GM21723 (cell line): ENCODE measurements around the gene CRKL.
"Not testable (repeated sequence)": the region's sequence is repeated elsewhere in the genome, so short reads cannot be mapped to it uniquely, and the experiment has no call there.

Experiments
- ATAC-seq: cut with Tn5 transposase; IDR thresholded peaks from one replicate; pipeline ENCODE4 v1.9.1; 2021; ENCODE audit warnings: mild to moderate bottlenecking, moderate library complexity; ENCODE audit not compliant: unreplicated experiment

The CRKL gene, protein sequence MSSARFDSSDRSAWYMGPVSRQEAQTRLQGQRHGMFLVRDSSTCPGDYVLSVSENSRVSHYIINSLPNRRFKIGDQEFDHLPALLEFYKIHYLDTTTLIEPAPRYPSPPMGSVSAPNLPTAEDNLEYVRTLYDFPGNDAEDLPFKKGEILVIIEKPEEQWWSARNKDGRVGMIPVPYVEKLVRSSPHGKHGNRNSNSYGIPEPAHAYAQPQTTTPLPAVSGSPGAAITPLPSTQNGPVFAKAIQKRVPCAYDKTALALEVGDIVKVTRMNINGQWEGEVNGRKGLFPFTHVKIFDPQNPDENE

DNA sequence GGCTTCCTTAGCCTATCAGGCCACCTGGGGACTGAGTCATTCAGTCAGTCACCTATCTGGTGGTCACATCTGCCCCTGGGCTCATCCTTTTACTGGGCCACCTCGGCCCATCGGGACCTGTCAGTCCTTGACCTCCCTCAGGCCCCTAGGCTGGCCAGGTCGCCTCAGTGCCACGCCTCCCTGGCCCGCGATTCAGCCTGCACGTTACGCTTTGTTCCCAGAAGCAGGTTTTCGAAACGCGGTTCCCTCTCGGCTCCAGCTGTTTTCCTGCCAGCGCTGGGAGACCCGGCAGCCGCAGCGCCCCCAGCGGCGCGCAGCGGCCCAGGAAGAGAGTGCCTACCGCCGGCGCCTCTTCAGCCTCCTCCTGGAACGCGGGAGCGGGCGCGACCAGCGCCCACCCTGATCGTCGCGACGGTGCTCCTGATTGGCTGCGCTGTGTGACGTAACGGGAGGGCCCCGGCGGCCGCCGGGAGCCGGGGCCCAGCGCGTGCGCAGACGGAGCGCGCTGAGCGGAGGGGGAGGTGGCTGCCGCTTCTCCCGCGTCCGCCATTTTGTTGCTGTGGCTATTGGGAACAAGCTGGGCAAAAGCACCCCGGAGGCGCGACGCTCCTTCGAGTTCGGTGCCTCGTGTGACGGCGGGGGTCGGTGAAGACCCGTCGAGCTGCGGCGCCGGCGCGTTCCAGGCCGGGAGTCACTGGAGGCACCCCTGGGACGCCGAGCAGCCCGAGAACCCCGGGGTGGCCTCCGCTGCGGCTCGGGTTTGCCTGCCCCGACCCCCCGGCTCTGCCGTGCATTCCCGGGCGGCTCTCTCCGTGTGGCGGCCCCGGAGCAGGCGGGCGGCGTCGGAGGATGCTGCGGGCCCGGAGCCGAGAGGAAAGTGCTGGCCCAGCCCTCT, at the start of gene CRKL:
Gene CRKL, plus strand, starts transcription at position 492 of the 895 bp plus-strand sequence. CDS start 528 bp downstream, outside the sequence.
- ATAC-seq = peak; percentile 93

DNA sequence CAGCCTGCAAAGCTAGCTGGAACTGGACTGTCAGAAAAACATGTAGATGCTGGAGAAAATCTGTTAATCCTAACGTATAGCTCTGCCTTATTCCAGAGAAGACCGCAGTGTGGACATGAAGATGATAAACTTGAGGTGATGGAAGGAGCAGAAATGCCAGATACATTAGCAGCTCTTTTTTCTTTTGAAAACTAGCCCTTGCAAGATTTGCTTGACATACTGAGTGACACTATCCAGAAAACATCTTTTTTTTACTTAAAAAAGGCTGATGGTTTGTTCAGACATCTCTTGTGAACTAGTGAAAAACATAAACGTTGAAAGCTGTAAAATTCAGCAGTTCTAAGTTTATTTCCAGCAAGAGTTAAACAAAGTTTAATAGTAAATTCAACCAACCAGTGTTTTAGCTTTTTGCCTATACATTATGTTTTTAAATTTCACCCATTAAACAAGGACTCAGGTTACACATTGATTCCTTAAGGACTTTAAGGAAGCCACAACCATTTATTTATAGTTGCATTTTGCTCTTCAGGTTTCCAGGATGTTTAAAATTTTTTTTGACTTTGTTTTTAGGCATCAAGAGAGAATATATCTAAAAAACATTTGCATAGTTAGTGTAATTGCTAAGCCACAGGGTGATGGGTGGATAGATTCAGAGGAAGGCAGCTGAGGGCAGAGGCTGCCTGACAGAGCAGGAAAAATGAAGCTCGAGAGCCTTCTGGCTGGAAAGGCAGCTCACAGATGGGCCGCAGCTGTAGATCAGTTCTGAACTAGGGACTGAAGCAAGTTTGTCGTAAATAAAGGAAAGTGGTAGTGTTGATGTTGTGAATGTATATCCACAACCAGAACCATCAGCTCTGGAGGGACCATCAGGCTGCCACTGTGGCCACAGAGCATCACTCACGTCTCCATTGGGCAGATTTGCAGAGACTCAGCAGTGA, 48.9 kb upstream of the CRKL start:
- no peak for ATAC-seq

DNA sequence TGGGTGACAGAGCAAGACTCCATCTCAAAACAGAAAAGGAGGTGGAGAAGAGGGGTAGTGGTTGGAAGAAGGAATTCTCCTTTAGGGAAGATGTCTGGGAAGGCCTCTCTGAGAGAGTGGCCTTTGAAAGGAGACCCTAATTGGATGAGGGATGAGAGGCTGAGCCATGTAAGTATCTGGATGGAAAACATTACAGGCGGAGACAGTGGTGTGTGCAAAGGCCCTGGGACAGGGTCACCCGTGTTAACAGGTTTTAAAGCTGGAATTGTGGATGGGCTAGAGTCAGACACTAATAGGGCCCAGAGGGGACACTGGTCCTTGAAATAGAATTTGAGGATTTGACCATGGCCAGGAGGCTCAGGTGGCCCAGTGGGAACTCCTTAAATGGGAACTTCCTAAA, 48.0 kb upstream of the CRKL start:
- no peak for ATAC-seq

DNA sequence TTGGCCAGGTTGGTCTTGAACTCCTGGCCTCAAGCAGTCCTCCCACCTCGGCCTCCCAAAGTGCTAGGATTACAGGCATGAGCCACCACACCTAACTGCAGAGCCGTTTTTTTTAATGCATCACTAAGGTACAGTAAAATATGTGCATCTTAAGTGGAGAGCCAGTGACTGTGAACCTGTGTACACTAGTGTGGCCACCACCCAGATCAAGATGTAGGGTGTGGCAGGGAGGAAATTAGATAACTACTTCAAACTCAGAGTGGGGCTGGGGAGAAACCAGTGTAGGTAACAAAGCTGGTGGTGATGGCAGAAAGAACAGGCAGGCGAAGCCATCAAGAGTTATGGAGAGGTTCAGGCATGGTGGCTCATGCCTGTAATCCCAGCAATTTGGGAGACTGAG, 44.0 kb upstream of the CRKL start:
- ATAC-seq = no peak

DNA sequence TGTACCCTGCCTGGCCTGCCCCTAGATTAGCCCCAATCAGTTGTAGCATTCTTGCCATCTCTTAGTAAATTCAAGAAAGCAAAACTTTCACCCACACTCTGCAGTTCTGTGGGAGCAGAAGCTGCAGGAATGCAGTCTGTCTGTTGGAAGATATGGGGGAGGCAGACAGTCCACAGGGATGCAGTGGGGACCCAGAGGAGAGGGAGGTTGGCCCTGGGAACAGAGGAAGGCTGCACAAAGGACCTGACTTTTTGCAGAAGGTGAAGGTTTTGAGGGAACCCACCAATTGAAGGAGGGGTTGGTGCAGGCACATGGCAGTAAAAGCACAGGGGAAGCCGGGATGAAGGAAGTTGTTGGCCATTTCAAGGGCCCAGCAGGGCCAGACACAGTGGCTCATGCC, 41.9 kb upstream of the CRKL start:
- ATAC-seq = no peak

DNA sequence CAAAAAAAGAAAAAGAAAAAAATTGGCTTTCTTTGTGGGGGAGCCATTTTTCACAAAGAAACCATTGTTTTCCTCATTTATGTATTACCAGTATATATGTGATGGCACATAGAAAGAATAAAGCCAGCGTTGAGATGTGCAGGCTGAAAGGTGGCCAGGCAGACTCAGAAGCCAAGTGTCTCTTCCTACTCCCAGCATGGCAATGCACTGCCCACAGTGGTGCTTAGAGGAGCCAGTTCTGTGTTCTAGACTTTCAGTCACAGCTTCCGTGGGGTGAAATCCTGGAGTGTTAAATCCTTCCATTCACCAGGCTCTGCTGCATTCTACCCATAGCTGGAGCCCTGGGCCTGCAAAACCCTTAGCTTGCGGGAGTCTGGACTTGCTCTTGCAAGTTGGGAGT, 39.5 kb upstream of the CRKL start:
- ATAC-seq = no peak

DNA sequence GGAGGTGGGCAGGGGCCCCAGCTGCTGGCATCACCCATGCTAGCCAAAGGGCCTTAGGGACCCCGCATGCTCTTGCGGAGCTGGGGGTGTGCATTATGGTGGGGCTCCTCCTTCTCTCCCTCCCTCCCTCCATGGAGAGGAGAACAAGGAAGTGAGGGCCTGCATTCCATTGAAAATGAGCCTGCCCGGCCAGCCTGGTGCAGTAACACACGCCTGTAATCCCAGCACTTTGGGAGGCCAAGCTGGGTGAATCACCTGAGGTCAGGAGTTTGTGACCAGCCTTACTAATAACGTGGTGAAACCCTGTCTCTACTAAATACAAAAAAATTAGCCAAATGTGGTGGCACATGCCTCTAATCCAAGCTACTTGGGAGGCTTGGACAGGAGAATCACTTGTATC, 36.0 kb upstream of the CRKL start:
- ATAC-seq = no peak

DNA sequence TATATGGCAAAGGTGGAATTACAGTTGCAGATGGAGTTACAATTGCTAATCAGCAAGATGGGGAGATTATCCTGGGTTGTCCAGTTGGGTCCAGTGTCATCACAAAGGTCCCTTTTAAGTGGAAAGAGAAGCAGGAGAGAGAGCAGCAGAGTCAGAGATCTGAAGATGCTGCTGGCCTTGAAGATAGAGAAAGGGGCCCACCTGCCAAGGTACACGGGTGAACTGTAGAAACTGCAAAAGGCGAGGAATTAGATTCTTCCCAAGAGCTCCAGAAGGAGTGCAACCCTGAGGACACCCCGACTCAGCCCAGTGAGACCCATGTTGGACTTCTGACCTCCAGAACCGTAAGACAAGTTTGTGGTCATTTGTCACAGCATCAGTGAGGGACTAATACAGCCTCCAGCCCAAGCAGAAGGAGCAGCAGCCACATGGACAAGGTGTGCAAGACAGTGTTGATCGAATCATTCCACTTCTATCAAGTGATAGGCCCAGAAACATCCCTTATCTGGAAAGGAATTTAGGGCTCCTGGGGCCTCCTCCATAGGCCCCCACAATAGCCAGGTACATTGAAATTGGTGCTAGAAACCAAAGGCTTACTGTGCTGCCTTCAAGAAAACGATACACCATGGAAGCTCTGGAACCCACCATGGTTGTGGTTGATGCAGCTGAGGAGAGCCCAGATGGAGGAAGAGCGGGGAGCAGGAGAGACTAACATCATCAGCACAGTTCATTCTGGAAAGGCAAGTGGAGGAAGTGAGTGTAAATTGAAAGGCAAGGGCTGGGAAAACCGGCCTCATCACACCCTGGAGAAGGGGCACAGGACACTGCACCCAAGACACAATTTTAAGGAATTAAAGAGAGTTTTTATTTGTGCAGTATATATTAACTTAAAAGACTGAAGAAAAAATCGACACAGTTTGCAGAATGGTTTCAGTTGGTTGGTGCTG, 35.1 kb upstream of the CRKL start:
- no peak for ATAC-seq

- no peak for ATAC-seq
Measured at GRCh38 chr22:20882855-20883254, 34.4 kb upstream of the CRKL start.

DNA sequence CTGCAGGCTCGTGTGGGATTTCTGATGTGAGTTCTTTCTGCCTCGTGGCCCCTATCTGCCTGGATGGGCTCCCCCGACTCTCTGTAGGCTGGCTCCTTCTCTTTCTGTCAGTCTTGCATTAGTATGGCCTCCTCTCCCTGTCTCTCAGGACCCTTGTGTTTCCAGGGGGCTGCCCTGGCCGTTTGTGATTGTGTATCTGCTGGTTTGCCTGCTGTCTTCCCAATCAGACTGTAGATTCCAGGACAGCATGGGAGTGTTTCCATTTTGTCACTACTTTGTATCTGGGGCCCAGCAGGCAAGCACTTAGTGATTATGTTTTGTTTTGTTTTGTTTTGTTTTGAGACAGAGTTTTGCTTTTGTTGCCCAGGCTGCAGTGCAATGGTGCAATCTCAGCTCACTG, 32.8 kb upstream of the CRKL start:
- ATAC-seq = no peak

DNA sequence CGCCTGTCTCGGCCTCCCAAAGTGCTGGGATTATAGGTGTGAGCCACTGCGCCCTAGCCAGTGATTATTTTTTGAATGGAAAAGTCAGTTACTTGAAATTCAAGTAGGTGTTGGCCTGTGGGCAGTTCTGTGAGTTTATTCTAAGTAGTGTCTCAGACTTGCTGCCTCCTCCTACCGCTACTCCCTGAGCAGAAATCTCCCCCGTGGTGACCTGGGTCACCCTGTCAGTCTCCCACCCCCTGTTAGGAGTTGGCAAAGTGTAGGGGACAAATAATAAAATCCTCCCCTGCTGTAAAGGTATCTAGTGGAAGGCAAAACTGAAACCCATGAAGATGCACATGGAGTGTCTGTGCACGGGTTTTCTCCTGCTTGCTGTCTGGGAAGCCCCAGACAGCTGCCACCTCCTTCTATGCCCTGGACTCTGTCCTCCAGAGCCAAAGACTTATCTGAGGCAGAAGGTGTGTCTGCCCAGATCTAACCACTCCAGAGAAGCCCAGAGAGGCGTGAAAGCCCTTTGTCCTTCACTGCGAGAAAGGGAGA, 32.1 kb upstream of the CRKL start:
- no peak for ATAC-seq

GRCh38 chr22:20885557-20886323, 31.5 kb upstream of the CRKL start:
- ATAC-seq = no peak

DNA sequence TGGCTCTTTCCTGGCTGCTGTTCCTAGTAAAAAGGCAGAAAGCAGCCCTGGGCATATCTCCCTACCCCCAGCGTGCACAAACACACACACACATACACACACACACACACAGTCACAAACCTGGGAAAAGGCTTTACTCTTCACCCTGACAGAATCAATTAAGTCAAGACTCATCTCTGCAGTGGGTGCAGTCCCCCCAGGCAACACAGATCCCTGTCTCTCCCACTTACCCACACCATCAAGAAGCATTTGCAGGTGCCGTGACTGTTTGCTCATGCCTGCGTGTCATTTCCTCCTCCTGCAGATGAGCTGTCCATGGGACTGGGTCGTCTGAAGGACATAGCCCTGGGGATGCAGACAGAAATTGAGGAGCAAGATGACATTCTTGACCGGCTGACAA, 29.8 kb upstream of the CRKL start:
- ATAC-seq = no peak

GRCh38 chr22:20889025-20889704, 28.0 kb upstream of the CRKL start:
- no peak for ATAC-seq

DNA sequence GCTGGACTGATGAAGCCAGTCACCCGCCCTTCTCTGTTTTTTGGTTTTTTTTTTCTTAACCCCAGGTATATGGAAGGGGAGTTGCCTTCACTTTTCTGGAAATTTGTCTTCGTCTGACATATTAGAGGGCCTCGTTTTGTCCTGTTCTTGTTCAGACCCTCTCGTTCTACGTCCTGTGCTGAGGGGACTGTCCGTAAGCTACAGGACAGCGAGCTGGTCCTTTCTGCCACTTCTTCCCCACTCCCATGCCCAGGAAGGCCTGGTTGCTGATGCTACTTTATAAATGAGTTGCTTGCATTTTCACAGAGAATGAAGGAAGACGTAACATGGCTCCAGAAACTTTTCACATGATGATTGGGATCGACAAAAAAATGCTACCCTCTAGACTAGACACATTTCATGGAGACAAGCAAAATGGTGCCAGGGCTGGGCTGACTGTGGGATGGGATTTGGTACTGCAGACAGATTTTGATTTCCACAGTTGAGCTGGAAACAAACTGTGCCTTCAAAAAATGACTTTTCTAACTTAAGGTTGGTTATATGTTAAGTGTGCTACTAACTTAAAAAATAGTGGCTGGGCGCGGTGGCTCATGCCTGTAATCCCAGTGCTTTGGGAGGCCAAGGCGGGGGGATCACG, 27.2 kb upstream of the CRKL start:
- ATAC-seq = no peak

GRCh38 chr22:20890975-20891374, 26.2 kb upstream of the CRKL start:
- ATAC-seq = no peak

- not testable (repeated sequence) for ATAC-seq
Measured at GRCh38 chr22:20897737-20898136, 19.5 kb upstream of the CRKL start.

DNA sequence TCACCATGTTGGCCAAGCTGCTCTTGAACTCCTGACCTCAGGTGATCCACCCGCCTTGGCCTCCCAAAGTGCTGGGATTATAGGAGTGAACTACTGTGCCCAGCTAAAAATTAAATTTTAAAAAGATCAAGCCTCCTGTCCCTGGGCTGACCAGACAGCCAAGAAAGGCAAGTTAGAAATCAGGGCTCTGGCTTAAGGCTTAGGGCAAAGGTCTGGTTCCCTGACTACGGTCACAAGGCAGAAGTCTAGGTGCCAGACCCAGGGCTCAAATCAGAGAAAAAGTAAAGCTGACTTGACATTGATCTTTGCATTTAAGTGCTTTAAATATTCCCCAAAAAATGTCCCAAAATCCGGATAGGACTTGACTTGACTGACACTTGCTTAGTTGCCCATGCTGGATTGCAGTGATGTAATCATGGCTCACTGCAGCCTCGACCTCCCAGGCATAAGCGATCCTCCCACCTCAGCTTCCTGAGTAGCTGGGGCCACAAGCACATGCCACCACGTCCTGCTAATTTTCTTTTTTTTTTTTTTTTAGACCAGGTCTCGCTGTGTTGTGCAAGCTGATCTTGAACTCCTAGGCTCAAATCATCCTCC, 17.3 kb upstream of the CRKL start:
- ATAC-seq = no peak
